K562 (cell line): ENCODE results near the gene XRCC3.

Experiments
- CBX5 ChIP-seq: IDR thresholded peaks from 2 replicates; pipeline ENCODE4 v1.6.1; 2014; ENCODE audit warnings: low read depth, borderline replicate concordance
- CTCF ChIP-seq, 3 experiments: IDR thresholded peaks in 2 of 3; conservative IDR thresholded peaks in 1 of 3; 2 replicates each; pipeline ENCODE4 v1.5.1; 2011 to 2012; ENCODE audit warnings: low read length in 3 of 3, mild to moderate bottlenecking in 3 of 3, control low read depth in 2 of 3, improper control_type of control experiment in 1 of 3, inconsistent platforms in 1 of 3, low read depth in 1 of 3, mixed read lengths in 1 of 3, moderate library complexity in 1 of 3; ENCODE audit not compliant: insufficient read depth in 2 of 3
- EHMT2 ChIP-seq: fragments of 450-650 bp; IDR thresholded peaks from 2 replicates; pipeline ENCODE4 v1.6.1; 2018; ENCODE audit warnings: antibody characterized with exemption
- FOSL1 ChIP-seq: fragments of 200-800 bp; sonication (Bioruptor generic); conservative IDR thresholded peaks from 2 replicates; pipeline ENCODE4 v1.6.1; 2016; ENCODE audit warnings: missing genetic modification characterization, missing compliant biosample characterization
- LCOR ChIP-seq: sonication (generic); formaldehyde crosslinking; IDR thresholded peaks from 2 replicates; pipeline ENCODE4 v1.8.0; 2022; ENCODE audit warnings: mild to moderate bottlenecking, missing genetic modification reagents
- SMC3 ChIP-seq: conservative IDR thresholded peaks from 2 replicates; pipeline ENCODE4 v1.6.1; 2011; ENCODE audit warnings: low read depth, low read length, improper control_type of control experiment; ENCODE audit not compliant: insufficient read depth
- ZC3H4 ChIP-seq: sonication (generic); formaldehyde crosslinking; IDR thresholded peaks from 2 replicates; pipeline ENCODE4 v1.9.0; 2021; ENCODE audit warnings: missing genetic modification reagents, borderline replicate concordance
- TF ChIP-seq, protein P1 (sequence below): sonication (generic); formaldehyde crosslinking; IDR thresholded peaks from 2 replicates; pipeline ENCODE4 v1.5.0; 2020; ENCODE audit warnings: missing genetic modification reagents

DNA sequence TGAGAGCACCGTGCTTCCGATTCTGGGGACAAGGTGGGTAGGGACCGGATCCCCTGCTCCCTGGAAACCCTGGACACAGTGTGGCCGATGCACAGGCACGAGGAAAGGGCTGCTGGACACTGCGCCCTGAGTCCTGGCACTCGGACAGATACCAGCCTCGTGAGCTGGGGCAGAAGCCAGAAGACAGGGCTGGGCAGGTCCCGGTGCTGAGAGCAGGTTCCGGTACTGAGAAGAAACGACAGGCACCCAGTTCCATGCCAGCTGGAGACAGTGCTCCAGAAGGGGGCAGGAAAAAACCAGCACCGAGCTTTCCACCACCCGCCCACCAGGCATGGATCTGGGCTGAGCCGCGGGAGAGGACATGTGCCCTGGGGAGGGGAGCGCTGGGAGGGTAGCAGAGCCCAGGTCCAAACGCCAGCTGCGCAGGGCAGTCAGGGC, 6.5 kb downstream of the XRCC3 start:
- TF ChIP-seq EHMT2 (no peak), CTCF (IDR thresholded peaks at IDR 0.05 in 2 of 3, conservative IDR thresholded peaks at IDR 0.05 in 1 of 3; ENCODE audit: insufficient read depth in 2 of 3, low read depth in 1 of 3, low read length in 3 of 3) (no peak), ZC3H4 (CRISPR knock-in tag) (no peak), LCOR (CRISPR knock-in tag) (no peak), FOSL1 (tag) (no peak), CBX5 (no peak), SMC3 (no peak)
- TF ChIP-seq, protein P1, sequence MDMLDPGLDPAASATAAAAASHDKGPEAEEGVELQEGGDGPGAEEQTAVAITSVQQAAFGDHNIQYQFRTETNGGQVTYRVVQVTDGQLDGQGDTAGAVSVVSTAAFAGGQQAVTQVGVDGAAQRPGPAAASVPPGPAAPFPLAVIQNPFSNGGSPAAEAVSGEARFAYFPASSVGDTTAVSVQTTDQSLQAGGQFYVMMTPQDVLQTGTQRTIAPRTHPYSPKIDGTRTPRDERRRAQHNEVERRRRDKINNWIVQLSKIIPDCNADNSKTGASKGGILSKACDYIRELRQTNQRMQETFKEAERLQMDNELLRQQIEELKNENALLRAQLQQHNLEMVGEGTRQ (CRISPR knock-in tag): no peak
